Lower lobe of right lung (tissue), 2 donors: Measurements from ENCODE around the gene PPP1R17. TPM values are rescaled to one million over a fixed set of nuclear protein-coding genes. Genes with fewer than 3 reads are reported as not detected.
A peak's percentile ranks its signal among the peaks of the same experiment; 100 is the strongest.

Experiments used
- ATAC-seq, 2 donors: fragments of 200-7000 bp; cut with Tn5 transposase; one replicate each; pipeline ENCODE4 v1.9.1; 2020 to 2022; ENCODE audit warnings: mild to moderate bottlenecking in 2 of 2, moderate library complexity in 2 of 2
- DNase-seq: peaks from one replicate; pipeline ENCODE4 v3.0.0-alpha.2; 2020
- H3K27ac ChIP-seq: fragments of 200-600 bp; one replicate; pipeline ENCODE4 v1.8.0; 2022
- H3K27me3 ChIP-seq: fragments of 200-600 bp; one replicate; pipeline ENCODE4 v1.8.0; 2022; ENCODE audit warnings: low read depth
- H3K36me3 ChIP-seq: fragments of 200-600 bp; one replicate; pipeline ENCODE4 v1.8.0; 2022; ENCODE audit warnings: mild to moderate bottlenecking
- H3K4me1 ChIP-seq: fragments of 200-600 bp; one replicate; pipeline ENCODE4 v1.8.0; 2022
- H3K4me3 ChIP-seq: fragments of 200-600 bp; one replicate; pipeline ENCODE4 v1.8.0; 2022; ENCODE audit warnings: mild to moderate bottlenecking
- H3K9me3 ChIP-seq: fragments of 200-600 bp; one replicate; pipeline ENCODE4 v1.8.0; 2022
- CTCF ChIP-seq: fragments of 200-600 bp; IDR thresholded peaks from one replicate; pipeline ENCODE4 v1.8.0; 2022; ENCODE audit warnings: antibody characterized with exemption, mild to moderate bottlenecking
- intact Hi-C: fragments of 100-400 bp; cut with DNase I; formaldehyde crosslinking; loops from one replicate; pipeline ENCODE4 v1.11.0; 2022
- total RNA-seq: library from RNA; stranded (reverse); fragmentation: NEBNext Ultra II Directional; extraction: Animal tissue kit (Norgen Biotek cat#: 25700); gene quantifications from one replicate; pipeline ENCODE4 v1.2.1, GENCODE V29; 2021
- donor health status: DM: no; HTN: yes; CAD: no; lungs with severe emphysema.

Gene PPP1R17
- total RNA-seq, 1 donor from 2014 or later: not detected

- no peak for ATAC-seq
- Histone ChIP-seq H3K4me3 (no peak overlapping the region), H3K27ac (no peak overlapping the region), H3K36me3 (no peaks in the 10 kb centered on the region), H3K27me3 (no peaks in the 10 kb centered on the region), H3K9me3 (no peaks in the 10 kb centered on the region), H3K4me1 (no peaks in the 10 kb centered on the region)
- intact Hi-C loops: no loop called here
- TF ChIP-seq CTCF: peak; percentile 18
- no peak for DNase-seq
Observed at GRCh38 chr7:31648288-31648687, 38.7 kb upstream of the PPP1R17 start.

GRCh38 chr7:31648880-31649279, 38.1 kb upstream of the PPP1R17 start:
- H3K4me3 ChIP-seq: no peak overlapping the region
- intact Hi-C loops: no loop called here
- H3K27ac ChIP-seq: no peak overlapping the region
- no peaks in the 10 kb centered on the region for H3K36me3 ChIP-seq
- no peaks in the 10 kb centered on the region for H3K4me1 ChIP-seq
- TF ChIP-seq CTCF: no peak
- H3K9me3 ChIP-seq: no peaks in the 10 kb centered on the region
- H3K27me3 ChIP-seq: no peaks in the 10 kb centered on the region
- DNase-seq (no peak), ATAC-seq (no peak)

GRCh38 chr7:31651234-31652062, 35.6 kb upstream of the PPP1R17 start:
- Histone ChIP-seq H3K27ac (no peak overlapping the region), H3K4me1 (no peaks in the 10 kb centered on the region), H3K36me3 (no peaks in the 10 kb centered on the region), H3K27me3 (no peaks in the 10 kb centered on the region), H3K9me3 (no peaks in the 10 kb centered on the region), H3K4me3 (no peak overlapping the region)
- DNase-seq: no peak
- TF ChIP-seq CTCF: no peak
- ATAC-seq: no peak
- intact Hi-C loops: no loop called here

GRCh38 chr7:31652063-31652326, 35.0 kb upstream of the PPP1R17 start:
- intact Hi-C loops: no loop called here
- ATAC-seq: no peak
- Histone ChIP-seq H3K27me3 (no peaks in the 10 kb centered on the region), H3K27ac (no peak overlapping the region), H3K4me1 (no peaks in the 10 kb centered on the region), H3K36me3 (no peaks in the 10 kb centered on the region), H3K9me3 (no peaks in the 10 kb centered on the region), H3K4me3 (no peak overlapping the region)
- DNase-seq: no peak
- no peak for TF ChIP-seq CTCF

GRCh38 chr7:31663072-31663471, 23.9 kb upstream of the PPP1R17 start:
- no peak for TF ChIP-seq CTCF
- Histone ChIP-seq H3K4me1 (peaks cover 3% of the 10 kb centered on the region), H3K27ac (no peak overlapping the region), H3K4me3 (no peak overlapping the region), H3K9me3 (no peaks in the 10 kb centered on the region), H3K36me3 (no peaks in the 10 kb centered on the region), H3K27me3 (no peaks in the 10 kb centered on the region)
- ATAC-seq: no peak
- intact Hi-C loops: no loop called here
- DNase-seq: no peak
